Fibroblast of lung (primary cell): Measurements from ENCODE around the gene ADIPOR1. TPM values are rescaled to one million over a fixed set of nuclear protein-coding genes. Genes with fewer than 3 reads are reported as not detected.
"Not testable (repeated sequence)": the region's sequence is repeated elsewhere in the genome, so short reads cannot be mapped to it uniquely, and the experiment has no call there.

Source experiments
- DNase-seq, 2 donors: peaks; one replicate each; pipeline versions ENCODE4 v3.0.0 to v3.0.0-alpha.2; 2010; ENCODE audit warnings: low read depth in 2 of 2
- H2AFZ ChIP-seq: 2 replicates; pipeline ENCODE4 v1.5.1; 2012; ENCODE audit warnings: low read length, control low read depth, inconsistent platforms
- H3K27ac ChIP-seq: 2 replicates; pipeline ENCODE4 v1.5.1; 2011; ENCODE audit warnings: low read length, control low read depth; ENCODE audit not compliant: insufficient read depth
- H3K27me3 ChIP-seq: 2 replicates; pipeline ENCODE4 v1.5.1; 2011; ENCODE audit warnings: mild to moderate bottlenecking, low read length; ENCODE audit not compliant: control insufficient read depth, insufficient read depth
- H3K36me3 ChIP-seq: 2 replicates; pipeline ENCODE4 v1.5.1; 2011; ENCODE audit warnings: low read length; ENCODE audit not compliant: control insufficient read depth, insufficient read depth
- H3K4me1 ChIP-seq: 2 replicates; pipeline ENCODE4 v1.5.1; 2011; ENCODE audit warnings: low read length; ENCODE audit not compliant: control insufficient read depth, insufficient read depth; ENCODE audit errors: extremely low read depth
- H3K4me2 ChIP-seq: 2 replicates; pipeline ENCODE4 v1.5.1; 2011; ENCODE audit warnings: low read length, control low read depth; ENCODE audit not compliant: insufficient read depth; ENCODE audit errors: extremely low read depth
- H3K4me3 ChIP-seq, 4 experiments: fragments of 200-600 bp in 1 of 4; sonication (generic) in 1 of 4; replicated peaks in 1 of 4; 2 replicates each; pipeline ENCODE4 v1.5.1; 2011 to 2016; ENCODE audit warnings: low read length in 4 of 4, low read depth in 3 of 4, mild to moderate bottlenecking in 3 of 4, control low read depth in 2 of 4, inconsistent platforms in 1 of 4, mixed read lengths in 1 of 4; ENCODE audit not compliant: insufficient read depth in 1 of 4; ENCODE audit errors: control extremely low read depth in 1 of 4
- H3K79me2 ChIP-seq: 2 replicates; pipeline ENCODE4 v1.5.1; 2012; ENCODE audit warnings: mild to moderate bottlenecking, low read length, inconsistent platforms; ENCODE audit not compliant: control insufficient read depth, insufficient read depth
- H3K9ac ChIP-seq: 2 replicates; pipeline ENCODE4 v1.5.1; 2011; ENCODE audit warnings: mild to moderate bottlenecking, low read length, control low read depth; ENCODE audit not compliant: insufficient read depth
- H3K9me3 ChIP-seq: 2 replicates; pipeline ENCODE4 v1.5.1; 2012; ENCODE audit warnings: low read depth, low read length; ENCODE audit not compliant: control insufficient read depth, insufficient read depth
- H4K20me1 ChIP-seq: 2 replicates; pipeline ENCODE4 v1.5.1; 2011; ENCODE audit warnings: low read length; ENCODE audit not compliant: control insufficient read depth, insufficient read depth; ENCODE audit errors: extremely low read depth
- CTCF ChIP-seq, 2 donors: IDR thresholded peaks in 1 of 2; conservative IDR thresholded peaks in 1 of 2; 1 replicate in 1 of 2; 2 replicates in 1 of 2; pipeline ENCODE4 v1.5.1; 2011 to 2012; ENCODE audit warnings: low read length in 2 of 2, control low read depth in 1 of 2, inconsistent platforms in 1 of 2, low read depth in 1 of 2, mild to moderate bottlenecking in 1 of 2
- EZH2 ChIP-seq: IDR thresholded peaks from 2 replicates; pipeline ENCODE4 v1.5.1; 2012; ENCODE audit warnings: low read length, control low read depth, mild to moderate bottlenecking; ENCODE audit errors: missing control alignments
- polyA plus RNA-seq, 2 donors: library from polyadenylated mRNA; depleted of rRNA in 1 of 2; stranded (reverse) in 1 of 2; unstranded in 1 of 2; fragments of >200 nt; gene quantifications; 2 replicates each; pipeline ENCODE4 v1.2.1, GENCODE V29; 2011 to 2012; ENCODE audit warnings: missing spikeins in 1 of 2
- total RNA-seq: library from RNA; depleted of rRNA; stranded (reverse); fragments of >200 nt; gene quantifications from 2 replicates; pipeline ENCODE4 v1.2.1, GENCODE V29; 2014

ADIPOR1 gene
- total and polyA plus RNA-seq, 2 donors (not counting 1 experiment from before 2014, with no cell fraction given), result 81.7 to 116 TPM

- H3K27ac ChIP-seq, result no peak overlapping the region
- H3K4me3 ChIP-seq, result no peak overlapping the region
- H3K79me2 ChIP-seq, result no peaks in the 10 kb centered on the region
- H2AFZ ChIP-seq, result no peak overlapping the region
- H3K4me2 ChIP-seq, result no peak overlapping the region
- H3K9ac ChIP-seq, result no peak overlapping the region
- no peaks in the 10 kb centered on the region for H3K27me3 ChIP-seq
- peaks cover 5% of the 10 kb centered on the region for H3K36me3 ChIP-seq
- DNase-seq, result no peak
- no peaks in the 10 kb centered on the region for H3K9me3 ChIP-seq
- TF ChIP-seq EZH2, result no peak
- no peak for TF ChIP-seq CTCF (conservative IDR thresholded peaks at IDR 0.05 in 1 of 2, IDR thresholded peaks at IDR 0.05 in 1 of 2; ENCODE audit: low read depth in 1 of 2, low read length in 2 of 2)
- no peaks in the 10 kb centered on the region for H3K4me1 ChIP-seq
- no peaks in the 10 kb centered on the region for H4K20me1 ChIP-seq
These were observed 43.0 kb downstream of the ADIPOR1 start for GRCh38 chr1:202915146-202915545.

DNA sequence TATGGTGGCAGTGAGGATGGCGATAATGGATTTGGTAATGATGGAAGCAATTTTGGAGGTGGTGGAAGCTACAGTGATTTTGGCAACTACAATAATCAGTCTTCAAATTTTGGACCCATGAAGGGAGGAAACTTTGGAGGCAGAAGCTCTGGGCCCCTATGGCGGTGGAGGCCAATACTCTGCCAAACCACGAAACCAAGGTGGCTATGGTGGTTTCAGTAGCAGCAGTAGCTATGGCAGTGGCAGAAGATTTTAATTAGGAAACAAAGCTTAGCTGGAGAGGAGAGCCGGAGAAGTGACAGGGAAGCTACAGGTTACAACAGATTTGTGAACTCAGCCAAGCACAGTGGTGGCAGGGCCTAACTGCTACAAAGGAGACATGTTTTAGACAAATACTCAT is 45.6 kb downstream of the ADIPOR1 start:
- not testable (repeated sequence) for H3K9ac ChIP-seq, H3K4me3 ChIP-seq, H3K36me3 ChIP-seq, H3K27ac ChIP-seq, H3K4me1 ChIP-seq, H3K79me2 ChIP-seq, H2AFZ ChIP-seq, H4K20me1 ChIP-seq, H3K4me2 ChIP-seq, H3K9me3 ChIP-seq, H3K27me3 ChIP-seq, DNase-seq

DNA sequence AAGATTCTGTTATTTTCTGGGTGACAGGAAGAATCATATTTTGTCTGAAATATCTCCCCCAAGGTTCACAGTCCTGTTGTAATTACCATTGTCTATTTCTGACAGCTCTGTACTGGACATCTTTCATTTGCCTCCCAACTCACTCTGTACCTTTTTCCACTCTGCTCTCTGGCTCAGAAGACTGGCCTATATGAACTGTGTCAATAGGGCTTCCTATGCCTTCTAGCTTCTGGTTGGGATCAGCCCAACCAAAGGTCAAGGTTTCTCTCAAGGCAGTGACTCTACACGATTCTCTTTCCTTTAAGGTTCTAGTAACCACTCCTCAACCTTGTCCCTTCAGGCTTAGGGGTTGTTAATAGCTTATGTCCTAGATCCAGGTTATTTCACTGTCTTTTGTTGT is 48.6 kb downstream of the ADIPOR1 start:
- H3K4me3 ChIP-seq, result no peak overlapping the region
- H3K9me3 ChIP-seq, result no peaks in the 10 kb centered on the region
- no peak for DNase-seq
- H3K9ac ChIP-seq, result no peak overlapping the region
- H3K79me2 ChIP-seq, result no peaks in the 10 kb centered on the region
- H3K36me3 ChIP-seq, result peaks cover 5% of the 10 kb centered on the region
- TF ChIP-seq EZH2 (no peak), CTCF (conservative IDR thresholded peaks at IDR 0.05 in 1 of 2, IDR thresholded peaks at IDR 0.05 in 1 of 2; ENCODE audit: low read depth in 1 of 2, low read length in 2 of 2) (no peak)
- H3K27ac ChIP-seq, result no peak overlapping the region
- no peaks in the 10 kb centered on the region for H3K27me3 ChIP-seq
- H3K4me2 ChIP-seq, result no peak overlapping the region
- no peak overlapping the region for H2AFZ ChIP-seq
- H4K20me1 ChIP-seq, result no peaks in the 10 kb centered on the region
- H3K4me1 ChIP-seq, result no peaks in the 10 kb centered on the region
